NCI-H446 treated with DMSO at 0.1 percent for 48 hours (cell line): ENCODE measurements around the gene OR2B2.
"Not testable (repeated sequence)": the region's sequence is repeated elsewhere in the genome, so short reads cannot be mapped to it uniquely, and the experiment has no call there.

Source experiments
- DNase-seq: peaks from one replicate; lab custom pipeline; 2025; lab: John Stamatoyannopoulos, UW

OR2B2 gene

GRCh38 chr6:27911956-27912446 lies at the start of gene OR2B2:
Gene OR2B2 (minus strand): TSS chr6:27912396. CDS start chr6:27912319, 77 bp downstream.
- no peak for DNase-seq

GRCh38 chr6:27957516-27957915 lies 45.3 kb upstream of the OR2B2 start:
- DNase-seq = no peak

GRCh38 chr6:27956941-27957340 lies 44.7 kb upstream of the OR2B2 start, which contains the start of gene OR2B6:
Gene OR2B6 (plus strand): TSS chr6:27957241. CDS start chr6:27957241, 0 bp downstream.
- no peak for DNase-seq

GRCh38 chr6:27951040-27951439 lies 38.8 kb upstream of the OR2B2 start:
- DNase-seq = no peak

- DNase-seq = no peak
Measured at GRCh38 chr6:27948237-27948636, 36.0 kb upstream of the OR2B2 start.

- not testable (repeated sequence) for DNase-seq
Measured at GRCh38 chr6:27943072-27943471, 30.9 kb upstream of the OR2B2 start.

- no peak for DNase-seq
Measured at GRCh38 chr6:27940766-27941165, 28.6 kb upstream of the OR2B2 start.

GRCh38 chr6:27931209-27931608 lies 19.0 kb upstream of the OR2B2 start:
- DNase-seq = no peak

GRCh38 chr6:27929930-27930329 lies 17.7 kb upstream of the OR2B2 start:
- not testable (repeated sequence) for DNase-seq

GRCh38 chr6:27928041-27928440 lies 15.8 kb upstream of the OR2B2 start:
- not testable (repeated sequence) for DNase-seq

GRCh38 chr6:27924179-27924578 lies 12.0 kb upstream of the OR2B2 start:
- no peak for DNase-seq

GRCh38 chr6:27922949-27923348 lies 10.8 kb upstream of the OR2B2 start:
- no peak for DNase-seq

GRCh38 chr6:27908017-27908416 lies 4.2 kb downstream of the OR2B2 start:
- no peak for DNase-seq

- DNase-seq = peak; percentile 75
Measured at GRCh38 chr6:27902335-27903314, 9.6 kb downstream of the OR2B2 start.

GRCh38 chr6:27901801-27902200 lies 10.4 kb downstream of the OR2B2 start:
- DNase-seq = no peak

GRCh38 chr6:27900197-27900596 lies 12.0 kb downstream of the OR2B2 start:
- not testable (repeated sequence) for DNase-seq

- DNase-seq = no peak
Measured at GRCh38 chr6:27899543-27899942, 12.7 kb downstream of the OR2B2 start.

- no peak for DNase-seq
Measured at GRCh38 chr6:27897580-27898206, 14.5 kb downstream of the OR2B2 start.

GRCh38 chr6:27896398-27896796 lies 15.8 kb downstream of the OR2B2 start:
- DNase-seq = no peak

- peak; percentile 79 for DNase-seq
Measured at GRCh38 chr6:27894839-27895762, 17.1 kb downstream of the OR2B2 start.
